Measurements from ENCODE around the gene GABRA5. TPM values are rescaled to one million over a fixed set of nuclear protein-coding genes. Genes with fewer than 3 reads are reported as not detected.

GABRA5 gene
- polyA plus RNA-seq, 1 experiment = 3.6 TPM

DNA sequence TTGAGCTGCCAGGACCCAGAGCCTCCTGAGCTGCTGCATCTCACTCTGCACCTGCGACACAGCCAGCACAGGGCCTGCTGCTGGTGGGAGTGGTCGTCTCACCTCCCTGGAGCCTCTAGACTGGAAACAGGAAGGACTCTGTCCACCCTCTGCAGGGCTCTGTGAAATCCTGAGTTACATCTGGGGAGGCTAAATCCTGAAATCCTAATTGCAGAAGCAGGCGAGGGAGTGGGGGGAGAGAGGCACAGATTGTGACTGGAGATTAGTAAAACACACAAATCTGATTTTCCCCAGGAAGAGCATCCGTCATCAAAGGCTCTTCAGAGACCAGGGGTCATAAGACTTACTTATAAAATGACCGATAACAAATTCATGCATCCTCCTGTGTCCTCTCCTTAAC is 72.5 kb downstream of the GABRA5 start:
- H3K27ac ChIP-seq (ENCODE audit: low read depth, low read length) = no peak overlapping the region
- POLR2A ChIA-PET = no interaction called here
- CTCF ChIA-PET = no interaction called here
- no peak for DNase-seq (ENCODE audit: low read depth, low spot score)
- TF ChIP-seq, protein P1, sequence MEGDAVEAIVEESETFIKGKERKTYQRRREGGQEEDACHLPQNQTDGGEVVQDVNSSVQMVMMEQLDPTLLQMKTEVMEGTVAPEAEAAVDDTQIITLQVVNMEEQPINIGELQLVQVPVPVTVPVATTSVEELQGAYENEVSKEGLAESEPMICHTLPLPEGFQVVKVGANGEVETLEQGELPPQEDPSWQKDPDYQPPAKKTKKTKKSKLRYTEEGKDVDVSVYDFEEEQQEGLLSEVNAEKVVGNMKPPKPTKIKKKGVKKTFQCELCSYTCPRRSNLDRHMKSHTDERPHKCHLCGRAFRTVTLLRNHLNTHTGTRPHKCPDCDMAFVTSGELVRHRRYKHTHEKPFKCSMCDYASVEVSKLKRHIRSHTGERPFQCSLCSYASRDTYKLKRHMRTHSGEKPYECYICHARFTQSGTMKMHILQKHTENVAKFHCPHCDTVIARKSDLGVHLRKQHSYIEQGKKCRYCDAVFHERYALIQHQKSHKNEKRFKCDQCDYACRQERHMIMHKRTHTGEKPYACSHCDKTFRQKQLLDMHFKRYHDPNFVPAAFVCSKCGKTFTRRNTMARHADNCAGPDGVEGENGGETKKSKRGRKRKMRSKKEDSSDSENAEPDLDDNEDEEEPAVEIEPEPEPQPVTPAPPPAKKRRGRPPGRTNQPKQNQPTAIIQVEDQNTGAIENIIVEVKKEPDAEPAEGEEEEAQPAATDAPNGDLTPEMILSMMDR (IDR thresholded peaks at IDR 0.05; ENCODE audit: low read depth, low read length) = no peak
- H3K27me3 ChIP-seq (ENCODE audit: control insufficient read depth, insufficient read depth, low read length) = no peaks in the 10 kb centered on the region
- H3K4me3 ChIP-seq (ENCODE audit: low read depth, low read length) = no peak overlapping the region
- H3K9me3 ChIP-seq (ENCODE audit: control insufficient read depth, insufficient read depth, low read length) = peaks cover 20% of the 10 kb centered on the region

DNA sequence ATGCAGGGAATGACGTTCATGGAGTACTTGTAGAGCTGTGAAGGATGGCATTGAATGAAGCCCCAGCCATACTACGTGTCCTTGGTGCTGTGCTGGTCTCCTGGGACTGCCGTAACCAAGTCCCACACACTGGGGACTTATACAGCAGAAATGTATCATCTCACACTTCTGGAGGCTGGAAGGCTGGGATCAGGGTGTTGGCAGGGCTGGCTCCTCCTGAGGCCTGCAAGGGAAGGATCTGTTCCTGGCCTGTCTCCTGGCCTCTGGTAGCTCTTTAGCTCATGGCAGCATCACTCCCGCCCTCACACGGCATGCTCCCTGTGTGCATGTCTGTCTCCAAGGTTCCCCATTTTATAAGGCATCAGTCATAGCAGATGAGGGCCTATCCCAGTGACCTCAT is 74.6 kb downstream of the GABRA5 start:
- no peaks in the 10 kb centered on the region for H3K27me3 ChIP-seq (ENCODE audit: control insufficient read depth, insufficient read depth, low read length)

DNA sequence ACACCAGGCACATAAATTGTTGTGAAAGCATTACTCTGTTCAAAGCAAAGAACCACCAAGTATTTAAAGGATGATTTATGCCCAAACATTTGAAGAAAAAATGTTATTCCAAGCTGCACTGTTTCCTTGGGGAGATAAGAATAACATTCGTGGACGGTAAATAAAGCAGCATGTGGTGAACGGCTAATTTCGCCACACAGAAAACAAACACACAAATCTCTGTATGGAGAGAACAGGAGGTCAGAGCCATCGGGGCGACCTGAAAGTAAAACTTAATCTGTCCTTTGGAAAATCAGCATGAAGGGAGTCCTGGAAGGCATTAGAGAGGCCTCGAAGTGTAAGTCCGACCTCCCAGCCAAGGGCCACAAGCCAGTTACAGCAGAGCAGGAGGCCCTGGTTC is 77.0 kb downstream of the GABRA5 start:
- ChIA-PET POLR2A (no interaction called here), CTCF (no interaction called here)
- Histone ChIP-seq H3K27me3 (ENCODE audit: control insufficient read depth, insufficient read depth, low read length) (no peaks in the 10 kb centered on the region), H3K9me3 (ENCODE audit: control insufficient read depth, insufficient read depth, low read length) (peaks cover 19% of the 10 kb centered on the region), H3K27ac (ENCODE audit: low read depth, low read length) (no peak overlapping the region), H3K4me3 (ENCODE audit: low read depth, low read length) (no peak overlapping the region)
- TF ChIP-seq, protein P1 (IDR thresholded peaks at IDR 0.05; ENCODE audit: low read depth, low read length) = no peak
- no peak for DNase-seq (ENCODE audit: low read depth, low spot score)

More for the DNA sequence above, 74.6 kb downstream of the GABRA5 start:
- TF ChIP-seq, protein P1 (IDR thresholded peaks at IDR 0.05; ENCODE audit: low read depth, low read length) = no peak
- peaks cover 30% of the 10 kb centered on the region for H3K9me3 ChIP-seq (ENCODE audit: control insufficient read depth, insufficient read depth, low read length)
- ChIA-PET POLR2A (no interaction called here), CTCF (no interaction called here)
- no peak overlapping the region for H3K4me3 ChIP-seq (ENCODE audit: low read depth, low read length)
- DNase-seq (ENCODE audit: low read depth, low spot score) = no peak
- H3K27ac ChIP-seq (ENCODE audit: low read depth, low read length) = no peak overlapping the region

GRCh38 chr15:26945046-26945445 is 78.2 kb downstream of the GABRA5 start:
- Histone ChIP-seq H3K4me3 (ENCODE audit: low read depth, low read length) (no peak overlapping the region), H3K27ac (ENCODE audit: low read depth, low read length) (no peak overlapping the region), H3K27me3 (ENCODE audit: control insufficient read depth, insufficient read depth, low read length) (no peaks in the 10 kb centered on the region), H3K9me3 (ENCODE audit: control insufficient read depth, insufficient read depth, low read length) (peaks cover 14% of the 10 kb centered on the region)
- TF ChIP-seq, protein P1 (IDR thresholded peaks at IDR 0.05; ENCODE audit: low read depth, low read length) = no peak
- no peak for DNase-seq (ENCODE audit: low read depth, low spot score)
- POLR2A ChIA-PET = no interaction called here
- CTCF ChIA-PET = no interaction called here

GRCh38 chr15:26950001-26950400 is 83.1 kb downstream of the GABRA5 start:
- DNase-seq (ENCODE audit: low read depth, low spot score) = no peak
- no peak overlapping the region for H3K4me3 ChIP-seq (ENCODE audit: low read depth, low read length)
- TF ChIP-seq, protein P1 (IDR thresholded peaks at IDR 0.05; ENCODE audit: low read depth, low read length) = no peak
- no peak overlapping the region for H3K27ac ChIP-seq (ENCODE audit: low read depth, low read length)
- CTCF ChIA-PET = no interaction called here
- H3K27me3 ChIP-seq (ENCODE audit: control insufficient read depth, insufficient read depth, low read length) = no peaks in the 10 kb centered on the region
- H3K9me3 ChIP-seq (ENCODE audit: control insufficient read depth, insufficient read depth, low read length) = peaks cover 10% of the 10 kb centered on the region
- POLR2A ChIA-PET = no interaction called here
